GM19467 (cell line): ENCODE measurements around the gene GNG4.

Experiments used
- ATAC-seq: cut with Tn5 transposase; IDR thresholded peaks from one replicate; pipeline ENCODE4 v1.9.1; 2021; ENCODE audit warnings: mild to moderate bottlenecking, moderate library complexity; ENCODE audit not compliant: unreplicated experiment

Gene GNG4

GRCh38 chr1:235649368-235650163 is at the start of gene GNG4:
Gene GNG4, minus strand, starts transcription at chr1:235649784. Its CDS starts 65,946 bp downstream, at chr1:235583838.
- no peak for ATAC-seq

GRCh38 chr1:235697508-235697907 is 47.9 kb upstream of the GNG4 start:
- no peak for ATAC-seq

GRCh38 chr1:235689356-235689755 is 39.8 kb upstream of the GNG4 start:
- ATAC-seq, result no peak

- no peak for ATAC-seq
Measured at GRCh38 chr1:235688096-235688495, 38.5 kb upstream of the GNG4 start.

GRCh38 chr1:235683653-235684052 is 34.1 kb upstream of the GNG4 start:
- no peak for ATAC-seq

- ATAC-seq, result no peak
Measured at GRCh38 chr1:235682216-235682615, 32.6 kb upstream of the GNG4 start.

GRCh38 chr1:235679644-235680043 is 30.1 kb upstream of the GNG4 start:
- no peak for ATAC-seq

GRCh38 chr1:235679005-235679404 is 29.4 kb upstream of the GNG4 start:
- ATAC-seq, result no peak

GRCh38 chr1:235675152-235675890 is 25.7 kb upstream of the GNG4 start:
- no peak for ATAC-seq

- ATAC-seq, result no peak
Measured at GRCh38 chr1:235673981-235674380, 24.4 kb upstream of the GNG4 start.

GRCh38 chr1:235671992-235672391 is 22.4 kb upstream of the GNG4 start:
- ATAC-seq, result no peak

GRCh38 chr1:235670157-235670776 is 20.7 kb upstream of the GNG4 start:
- ATAC-seq, result no peak

GRCh38 chr1:235669277-235669676 is 19.7 kb upstream of the GNG4 start:
- no peak for ATAC-seq

- no peak for ATAC-seq
Measured at GRCh38 chr1:235663628-235664027, 14.0 kb upstream of the GNG4 start.

- ATAC-seq, result no peak
Measured at GRCh38 chr1:235661568-235661967, 12.0 kb upstream of the GNG4 start.

GRCh38 chr1:235659186-235659771 is 9.7 kb upstream of the GNG4 start:
- ATAC-seq, result no peak

GRCh38 chr1:235657747-235658526 is 8.4 kb upstream of the GNG4 start:
- ATAC-seq, result no peak

- ATAC-seq, result no peak
Measured at GRCh38 chr1:235657269-235657668, 7.7 kb upstream of the GNG4 start.

GRCh38 chr1:235652364-235652763 is 2.8 kb upstream of the GNG4 start:
- no peak for ATAC-seq

GRCh38 chr1:235651170-235651806 is 1.7 kb upstream of the GNG4 start:
- ATAC-seq, result no peak
